Measurements from ENCODE around the gene CLN6.
A peak's percentile ranks its signal among the peaks of the same experiment; 100 is the strongest.
"Not testable (repeated sequence)": the region's sequence is repeated elsewhere in the genome, so short reads cannot be mapped to it uniquely, and the experiment has no call there.

The CLN6 gene

GRCh38 chr15:68214838-68215254, 14.7 kb downstream of the CLN6 start:
- no peaks in the 10 kb centered on the region for H3K36me3 ChIP-seq (ENCODE audit: control insufficient read depth, insufficient read depth, low read length)
- H3K4me3 ChIP-seq (ENCODE audit: low read length), result no peak overlapping the region
- no peak overlapping the region for H3K9ac ChIP-seq (ENCODE audit: low read length)
- H3K4me1 ChIP-seq (ENCODE audit: control insufficient read depth, insufficient read depth, low read length), result peaks cover 4% of the 10 kb centered on the region
- no peak overlapping the region for H3K27ac ChIP-seq (ENCODE audit: low read depth, low read length)
- H3K27me3 ChIP-seq (ENCODE audit: control insufficient read depth, insufficient read depth, low read length), result no peaks in the 10 kb centered on the region

- no peak overlapping the region for H3K4me3 ChIP-seq (ENCODE audit: low read length)
These were observed 15.3 kb downstream of the CLN6 start for GRCh38 chr15:68213991-68214837.

GRCh38 chr15:68213491-68213845, 16.1 kb downstream of the CLN6 start:
- not testable (repeated sequence) for H3K27ac ChIP-seq (ENCODE audit: low read depth, low read length); H3K9ac ChIP-seq (ENCODE audit: low read length); H3K27me3 ChIP-seq (ENCODE audit: control insufficient read depth, insufficient read depth, low read length); H3K4me3 ChIP-seq (ENCODE audit: low read length); H3K36me3 ChIP-seq (ENCODE audit: control insufficient read depth, insufficient read depth, low read length); H3K4me1 ChIP-seq (ENCODE audit: control insufficient read depth, insufficient read depth, low read length)

More at GRCh38 chr15:68213991-68214837, 15.3 kb downstream of the CLN6 start:
- no peaks in the 10 kb centered on the region for H3K27me3 ChIP-seq (ENCODE audit: control insufficient read depth, insufficient read depth, low read length)
- H3K36me3 ChIP-seq (ENCODE audit: control insufficient read depth, insufficient read depth, low read length), result no peaks in the 10 kb centered on the region
- no peak overlapping the region for H3K27ac ChIP-seq (ENCODE audit: low read depth, low read length)
- peaks cover 4% of the 10 kb centered on the region for H3K4me1 ChIP-seq (ENCODE audit: control insufficient read depth, insufficient read depth, low read length)
- no peak overlapping the region for H3K9ac ChIP-seq (ENCODE audit: low read length)

GRCh38 chr15:68211656-68212320, 17.7 kb downstream of the CLN6 start:
- peaks cover 4% of the 10 kb centered on the region for H3K4me1 ChIP-seq (ENCODE audit: control insufficient read depth, insufficient read depth, low read length)
- no peaks in the 10 kb centered on the region for H3K36me3 ChIP-seq (ENCODE audit: control insufficient read depth, insufficient read depth, low read length)
- no peak overlapping the region for H3K4me3 ChIP-seq (ENCODE audit: low read length)
- H3K27me3 ChIP-seq (ENCODE audit: control insufficient read depth, insufficient read depth, low read length), result no peaks in the 10 kb centered on the region
- H3K27ac ChIP-seq (ENCODE audit: low read depth, low read length), result no peak overlapping the region
- H3K9ac ChIP-seq (ENCODE audit: low read length), result no peak overlapping the region

- Histone ChIP-seq H3K27ac (ENCODE audit: low read depth, low read length) (no peak overlapping the region), H3K9ac (ENCODE audit: low read length) (no peak overlapping the region), H3K36me3 (ENCODE audit: control insufficient read depth, insufficient read depth, low read length) (no peaks in the 10 kb centered on the region), H3K27me3 (ENCODE audit: control insufficient read depth, insufficient read depth, low read length) (no peaks in the 10 kb centered on the region), H3K4me3 (ENCODE audit: low read length) (peak overlapping the region; percentile 58), H3K4me1 (ENCODE audit: control insufficient read depth, insufficient read depth, low read length) (peaks cover 4% of the 10 kb centered on the region)
These were observed 18.5 kb downstream of the CLN6 start for GRCh38 chr15:68210821-68211655.

- Histone ChIP-seq H3K4me3 (ENCODE audit: low read length) (peak overlapping the region; percentile 58), H3K4me1 (ENCODE audit: control insufficient read depth, insufficient read depth, low read length) (peaks cover 8% of the 10 kb centered on the region)
These were observed 19.1 kb downstream of the CLN6 start for GRCh38 chr15:68210409-68210756.

GRCh38 chr15:68209735-68210408, 19.7 kb downstream of the CLN6 start:
- Histone ChIP-seq H3K27ac (ENCODE audit: low read depth, low read length) (no peak overlapping the region), H3K9ac (ENCODE audit: low read length) (no peak overlapping the region), H3K27me3 (ENCODE audit: control insufficient read depth, insufficient read depth, low read length) (no peaks in the 10 kb centered on the region), H3K4me1 (ENCODE audit: control insufficient read depth, insufficient read depth, low read length) (peaks cover 13% of the 10 kb centered on the region), H3K36me3 (ENCODE audit: control insufficient read depth, insufficient read depth, low read length) (no peaks in the 10 kb centered on the region), H3K4me3 (ENCODE audit: low read length) (no peak overlapping the region)

More at GRCh38 chr15:68210409-68210756, 19.1 kb downstream of the CLN6 start:
- H3K9ac ChIP-seq (ENCODE audit: low read length), result no peak overlapping the region
- no peaks in the 10 kb centered on the region for H3K27me3 ChIP-seq (ENCODE audit: control insufficient read depth, insufficient read depth, low read length)
- no peaks in the 10 kb centered on the region for H3K36me3 ChIP-seq (ENCODE audit: control insufficient read depth, insufficient read depth, low read length)
- H3K27ac ChIP-seq (ENCODE audit: low read depth, low read length), result no peak overlapping the region

- Histone ChIP-seq H3K9ac (ENCODE audit: low read length) (no peak overlapping the region), H3K36me3 (ENCODE audit: control insufficient read depth, insufficient read depth, low read length) (no peaks in the 10 kb centered on the region), H3K27ac (ENCODE audit: low read depth, low read length) (no peak overlapping the region), H3K4me1 (ENCODE audit: control insufficient read depth, insufficient read depth, low read length) (peaks cover 18% of the 10 kb centered on the region), H3K4me3 (ENCODE audit: low read length) (no peak overlapping the region), H3K27me3 (ENCODE audit: control insufficient read depth, insufficient read depth, low read length) (no peaks in the 10 kb centered on the region)
These were observed 20.3 kb downstream of the CLN6 start for GRCh38 chr15:68209272-68209671.

- Histone ChIP-seq H3K36me3 (ENCODE audit: control insufficient read depth, insufficient read depth, low read length) (no peaks in the 10 kb centered on the region), H3K27ac (ENCODE audit: low read depth, low read length) (no peak overlapping the region), H3K4me1 (ENCODE audit: control insufficient read depth, insufficient read depth, low read length) (peaks cover 18% of the 10 kb centered on the region), H3K9ac (ENCODE audit: low read length) (no peak overlapping the region), H3K4me3 (ENCODE audit: low read length) (no peak overlapping the region), H3K27me3 (ENCODE audit: control insufficient read depth, insufficient read depth, low read length) (no peaks in the 10 kb centered on the region)
These were observed 20.8 kb downstream of the CLN6 start for GRCh38 chr15:68208636-68209240.

GRCh38 chr15:68208136-68208535, 21.4 kb downstream of the CLN6 start:
- H3K4me1 ChIP-seq (ENCODE audit: control insufficient read depth, insufficient read depth, low read length), result peaks cover 18% of the 10 kb centered on the region
- no peak overlapping the region for H3K27ac ChIP-seq (ENCODE audit: low read depth, low read length)
- no peak overlapping the region for H3K4me3 ChIP-seq (ENCODE audit: low read length)
- H3K27me3 ChIP-seq (ENCODE audit: control insufficient read depth, insufficient read depth, low read length), result no peaks in the 10 kb centered on the region
- no peak overlapping the region for H3K9ac ChIP-seq (ENCODE audit: low read length)
- no peaks in the 10 kb centered on the region for H3K36me3 ChIP-seq (ENCODE audit: control insufficient read depth, insufficient read depth, low read length)

GRCh38 chr15:68207176-68207935, 22.2 kb downstream of the CLN6 start:
- no peak overlapping the region for H3K4me3 ChIP-seq (ENCODE audit: low read length)
- no peak overlapping the region for H3K27ac ChIP-seq (ENCODE audit: low read depth, low read length)
- H3K36me3 ChIP-seq (ENCODE audit: control insufficient read depth, insufficient read depth, low read length), result no peaks in the 10 kb centered on the region
- H3K9ac ChIP-seq (ENCODE audit: low read length), result no peak overlapping the region
- peaks cover 18% of the 10 kb centered on the region for H3K4me1 ChIP-seq (ENCODE audit: control insufficient read depth, insufficient read depth, low read length)
- no peaks in the 10 kb centered on the region for H3K27me3 ChIP-seq (ENCODE audit: control insufficient read depth, insufficient read depth, low read length)

Data from rectal smooth muscle tissue (tissue), 1 donor.